Endothelial cell of umbilical vein (primary cell): ENCODE measurements around the gene NRCAM.

Experiments
- CTCF ChIP-seq, 2 donors: IDR thresholded peaks; 1 replicate in 1 of 2; 2 replicates in 1 of 2; pipeline ENCODE4 v1.5.1; 2011; ENCODE audit warnings: low read length in 2 of 2, mild to moderate bottlenecking in 2 of 2, moderate library complexity in 2 of 2, control low read depth in 1 of 2, inconsistent platforms in 1 of 2, low read depth in 1 of 2; ENCODE audit not compliant: insufficient read depth in 1 of 2; ENCODE audit errors: extremely low read depth in 1 of 2
- EZH2 ChIP-seq: IDR thresholded peaks from 2 replicates; pipeline ENCODE4 v1.6.1; 2012; ENCODE audit warnings: borderline replicate concordance, low read depth, mild to moderate bottlenecking, moderate library complexity, low read length, inconsistent platforms; ENCODE audit not compliant: severe bottlenecking
- GATA2 ChIP-seq: IDR thresholded peaks from 2 replicates; pipeline ENCODE4 v1.7.0; 2011; ENCODE audit warnings: low read depth, mild to moderate bottlenecking, moderate library complexity, mixed read lengths, low read length; ENCODE audit not compliant: insufficient read length, insufficient read depth
- JUN ChIP-seq: IDR thresholded peaks from 2 replicates; pipeline ENCODE4 v1.6.1; 2011; ENCODE audit warnings: borderline replicate concordance, low read depth; ENCODE audit not compliant: insufficient read length, insufficient read depth
- MAX ChIP-seq: IDR thresholded peaks from 2 replicates; pipeline ENCODE4 v1.6.1; 2011; ENCODE audit not compliant: insufficient read depth, insufficient read length
- POLR2A ChIP-seq: IDR thresholded peaks from 2 replicates; pipeline ENCODE4 v1.6.1; 2012; ENCODE audit warnings: low read depth, mild to moderate bottlenecking, control low read depth, low read length

- TF ChIP-seq GATA2 (no peak), POLR2A (no peak), CTCF (IDR thresholded peaks at IDR 0.05; ENCODE audit: extremely low read depth in 1 of 2, insufficient read depth in 1 of 2, low read depth in 1 of 2, low read length in 2 of 2) (no peak), EZH2 (no peak), JUN (no peak), MAX (no peak)
These were observed 164.3 kb downstream of the NRCAM start for GRCh38 chr7:108291791-108292440.
